Gastroesophageal sphincter (tissue), 3 donors: Measurements from ENCODE around the gene NPSR1.

Experiments
- POLR2A ChIP-seq, 2 donors: fragments of 450-650 bp; IDR thresholded peaks; one replicate each; pipeline ENCODE4 v1.6.1; 2017; ENCODE audit warnings: antibody characterized with exemption in 2 of 2, mild to moderate bottlenecking in 2 of 2, moderate library complexity in 1 of 2
- POLR2AphosphoS5 ChIP-seq: sonication (generic); formaldehyde crosslinking; IDR thresholded peaks from one replicate; pipeline ENCODE4 v1.6.1; 2017; ENCODE audit warnings: antibody characterized with exemption
- TF ChIP-seq, protein P1 (sequence below), 4 experiments: fragments of 200-600 bp in 2 of 4; fragments of 450-650 bp in 2 of 4; sonication (generic) in 1 of 4; IDR thresholded peaks; one replicate each; pipeline ENCODE4 v1.5.1; 2017 to 2019; ENCODE audit warnings: antibody characterized with exemption in 4 of 4, mild to moderate bottlenecking in 2 of 4, moderate library complexity in 2 of 4

DNA sequence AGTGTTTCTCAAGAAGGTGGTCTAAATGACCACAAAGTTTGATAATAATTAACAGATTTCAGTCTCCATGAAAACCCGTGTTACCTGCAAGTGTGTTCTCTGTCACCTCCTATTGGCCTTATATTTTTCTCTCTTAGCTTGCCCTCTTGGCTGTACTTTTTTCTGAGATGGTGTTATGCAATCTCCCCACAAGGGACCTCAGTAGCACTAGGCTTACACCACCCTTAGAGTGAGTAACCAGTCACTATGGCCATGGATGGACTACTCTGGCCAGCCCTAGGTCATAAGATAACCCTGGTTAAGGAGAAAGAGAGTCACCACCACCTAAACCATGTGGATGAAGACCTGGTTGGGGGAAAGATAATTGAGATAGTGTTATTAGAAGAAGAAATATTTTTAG, 76.8 kb downstream of the NPSR1 start:
- TF ChIP-seq, protein P1, sequence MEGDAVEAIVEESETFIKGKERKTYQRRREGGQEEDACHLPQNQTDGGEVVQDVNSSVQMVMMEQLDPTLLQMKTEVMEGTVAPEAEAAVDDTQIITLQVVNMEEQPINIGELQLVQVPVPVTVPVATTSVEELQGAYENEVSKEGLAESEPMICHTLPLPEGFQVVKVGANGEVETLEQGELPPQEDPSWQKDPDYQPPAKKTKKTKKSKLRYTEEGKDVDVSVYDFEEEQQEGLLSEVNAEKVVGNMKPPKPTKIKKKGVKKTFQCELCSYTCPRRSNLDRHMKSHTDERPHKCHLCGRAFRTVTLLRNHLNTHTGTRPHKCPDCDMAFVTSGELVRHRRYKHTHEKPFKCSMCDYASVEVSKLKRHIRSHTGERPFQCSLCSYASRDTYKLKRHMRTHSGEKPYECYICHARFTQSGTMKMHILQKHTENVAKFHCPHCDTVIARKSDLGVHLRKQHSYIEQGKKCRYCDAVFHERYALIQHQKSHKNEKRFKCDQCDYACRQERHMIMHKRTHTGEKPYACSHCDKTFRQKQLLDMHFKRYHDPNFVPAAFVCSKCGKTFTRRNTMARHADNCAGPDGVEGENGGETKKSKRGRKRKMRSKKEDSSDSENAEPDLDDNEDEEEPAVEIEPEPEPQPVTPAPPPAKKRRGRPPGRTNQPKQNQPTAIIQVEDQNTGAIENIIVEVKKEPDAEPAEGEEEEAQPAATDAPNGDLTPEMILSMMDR (IDR thresholded peaks at IDR 0.05): no peak
- TF ChIP-seq POLR2AphosphoS5: no peak
- TF ChIP-seq POLR2A (IDR thresholded peaks at IDR 0.05): no peak
